Measurements from ENCODE around the gene LY6G6F. TPM values are rescaled to one million over a fixed set of nuclear protein-coding genes. Genes with fewer than 3 reads are reported as not detected.
A peak's percentile ranks its signal among the peaks of the same experiment; 100 is the strongest.

Gene LY6G6F
- polyA plus RNA-seq, 3 donors: 0.51 TPM; not detected in 2

DNA sequence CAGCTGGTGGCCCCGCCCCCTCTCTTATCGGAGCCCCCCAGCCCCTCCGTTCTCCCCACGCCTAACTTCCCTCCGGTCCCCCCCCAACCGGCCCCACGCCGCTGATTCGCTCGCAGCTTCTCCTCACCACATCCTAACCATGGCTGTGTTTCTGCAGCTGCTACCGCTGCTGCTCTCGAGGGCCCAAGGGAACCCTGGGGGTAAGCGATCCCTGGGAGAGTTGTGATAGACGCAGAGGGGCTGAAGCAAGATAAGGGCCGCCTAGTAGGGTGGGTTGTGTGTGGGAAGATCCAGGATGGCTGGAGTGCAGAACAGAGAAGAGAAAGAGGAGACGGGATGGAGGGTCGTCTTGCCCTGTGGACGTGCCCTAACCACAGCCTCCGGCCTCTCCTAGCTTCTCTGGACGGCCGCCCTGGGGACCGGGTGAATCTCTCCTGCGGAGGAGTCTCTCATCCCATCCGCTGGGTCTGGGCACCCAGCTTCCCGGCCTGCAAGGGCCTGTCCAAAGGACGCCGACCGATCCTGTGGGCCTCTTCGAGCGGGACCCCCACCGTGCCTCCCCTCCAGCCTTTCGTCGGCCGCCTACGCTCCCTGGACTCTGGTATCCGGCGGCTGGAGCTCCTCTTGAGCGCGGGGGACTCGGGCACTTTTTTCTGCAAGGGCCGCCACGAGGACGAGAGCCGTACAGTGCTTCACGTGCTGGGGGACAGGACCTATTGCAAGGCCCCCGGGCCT is 16.7 kb downstream of the LY6G6F start, which contains the start of gene MPIG6B:
TSS of gene MPIG6B (plus strand) at position 129 of the 735 bp plus-strand sequence. CDS start at position 140, 11 bp downstream.
- 43% methylated on average over 36 of the region's 46 CpGs for WGBS (ENCODE audit: insufficient coverage)
- Histone ChIP-seq H3K27me3 (ENCODE audit: control insufficient read depth in 2 of 2, insufficient read depth in 2 of 2, low read length in 2 of 2) (no peaks in the 10 kb centered on the region), H2AFZ (ENCODE audit: insufficient read depth, low read depth, low read length, poor library complexity, severe bottlenecking) (no peak within 1 kb of the TSS), H3K9me3 (replicated peaks in 1 of 2; ENCODE audit: control insufficient read depth in 1 of 2, insufficient read depth in 1 of 2, low read length in 2 of 2) (no peaks in the 10 kb centered on the region), H3K9ac (ENCODE audit: insufficient read depth, low read length, poor library complexity, severe bottlenecking) (no peak within 1 kb of the TSS), H3K4me1 (ENCODE audit: control insufficient read depth in 1 of 2, insufficient read depth in 2 of 2, low read length in 2 of 2) (peaks cover 30 to 32% of the 10 kb centered on the region in 2 donors), H3K36me3 (replicated peaks in 1 of 2; ENCODE audit: control insufficient read depth in 1 of 2, insufficient read depth in 2 of 2, low read length in 2 of 2) (no peaks in the 10 kb centered on the region), H3K79me2 (ENCODE audit: insufficient read depth, low read length) (peaks cover 1% of the 10 kb centered on the region), H3K27ac (ENCODE audit: low read depth in 1 of 2, low read length in 2 of 2) (no peak within 1 kb of the TSS), H3K4me3 (replicated peaks in 1 of 3; ENCODE audit: low read depth in 2 of 3, low read length in 3 of 3) (no peak within 1 kb of the TSS), H4K20me1 (ENCODE audit: insufficient read depth, low read length) (no peaks in the 10 kb centered on the region), H3K4me2 (replicated peaks; ENCODE audit: extremely low read depth, low read length, poor library complexity, severe bottlenecking) (no peak within 1 kb of the TSS)
- DNase-seq: no peak
- Mint-ChIP-seq H3K4me3 (peak within 1 kb of the TSS in 1 of 2 donors; percentile 40), H3K27ac (peak within 1 kb of the TSS in 2 of 7 donors; percentile 2 to 5), H3K4me1 (peaks cover 41% of the 10 kb centered on the region), H3K36me3 (peaks cover 26 to 30% of the 10 kb centered on the region in 2 donors), H3K9me3 (peaks cover 0 to 3% (median 0%) of the 10 kb centered on the region in 7 donors), H3K27me3 (ENCODE audit: low read depth in 3 of 3) (peaks cover 5 to 19% (median 13%) of the 10 kb centered on the region in 3 donors)
- intact Hi-C loops (cut with micrococcal nuclease): loop anchor here in 1 of 2 donors (10.0 kb wide), 1 partner anchor 111 kb away; no protein-coding TSS in a partner anchor
- TF ChIP-seq, protein P1, sequence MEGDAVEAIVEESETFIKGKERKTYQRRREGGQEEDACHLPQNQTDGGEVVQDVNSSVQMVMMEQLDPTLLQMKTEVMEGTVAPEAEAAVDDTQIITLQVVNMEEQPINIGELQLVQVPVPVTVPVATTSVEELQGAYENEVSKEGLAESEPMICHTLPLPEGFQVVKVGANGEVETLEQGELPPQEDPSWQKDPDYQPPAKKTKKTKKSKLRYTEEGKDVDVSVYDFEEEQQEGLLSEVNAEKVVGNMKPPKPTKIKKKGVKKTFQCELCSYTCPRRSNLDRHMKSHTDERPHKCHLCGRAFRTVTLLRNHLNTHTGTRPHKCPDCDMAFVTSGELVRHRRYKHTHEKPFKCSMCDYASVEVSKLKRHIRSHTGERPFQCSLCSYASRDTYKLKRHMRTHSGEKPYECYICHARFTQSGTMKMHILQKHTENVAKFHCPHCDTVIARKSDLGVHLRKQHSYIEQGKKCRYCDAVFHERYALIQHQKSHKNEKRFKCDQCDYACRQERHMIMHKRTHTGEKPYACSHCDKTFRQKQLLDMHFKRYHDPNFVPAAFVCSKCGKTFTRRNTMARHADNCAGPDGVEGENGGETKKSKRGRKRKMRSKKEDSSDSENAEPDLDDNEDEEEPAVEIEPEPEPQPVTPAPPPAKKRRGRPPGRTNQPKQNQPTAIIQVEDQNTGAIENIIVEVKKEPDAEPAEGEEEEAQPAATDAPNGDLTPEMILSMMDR (IDR thresholded peaks at IDR 0.05): no peak

DNA sequence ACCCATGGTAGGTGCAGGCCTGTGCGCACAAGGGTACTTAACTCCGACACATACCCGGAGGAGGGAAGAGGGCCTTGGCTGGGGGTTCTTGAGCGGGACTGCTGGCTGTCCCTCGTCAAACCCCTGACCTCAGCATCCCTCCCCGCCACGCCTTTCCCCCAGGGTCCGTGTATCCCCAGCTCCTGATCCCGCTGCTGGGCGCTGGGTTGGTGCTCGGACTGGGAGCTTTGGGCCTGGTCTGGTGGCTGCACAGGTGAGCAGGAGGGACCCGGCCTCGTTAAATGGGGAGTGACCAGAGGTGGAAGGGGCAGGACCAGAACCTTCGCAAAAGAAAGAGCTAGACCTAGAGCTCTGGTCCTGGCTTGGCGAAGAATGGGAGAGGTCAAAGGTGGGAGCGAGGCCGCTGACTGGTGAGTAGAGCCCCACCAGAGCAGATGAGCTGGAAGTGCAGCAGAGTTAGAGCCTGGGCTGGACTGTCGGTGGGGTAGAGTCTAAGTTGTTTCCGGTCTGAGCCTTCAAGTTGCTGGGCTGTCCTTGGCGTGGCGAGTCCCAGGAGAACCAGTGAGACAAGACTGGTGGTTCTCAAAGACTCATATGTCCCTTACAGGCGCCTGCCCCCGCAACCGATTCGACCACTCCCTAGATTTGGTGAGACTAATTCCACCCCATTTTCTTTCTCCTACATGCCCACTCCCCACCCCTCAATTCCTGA is 17.5 kb downstream of the LY6G6F start:
- H3K27me3 Mint-ChIP-seq (ENCODE audit: low read depth in 3 of 3): peaks cover 5 to 18% (median 13%) of the 10 kb centered on the region in 3 donors
- H3K36me3 Mint-ChIP-seq: peaks cover 27 to 30% of the 10 kb centered on the region in 2 donors
- H3K4me1 Mint-ChIP-seq: peaks cover 48% of the 10 kb centered on the region
- H3K9me3 ChIP-seq (replicated peaks in 1 of 2; ENCODE audit: control insufficient read depth in 1 of 2, insufficient read depth in 1 of 2, low read length in 2 of 2): no peaks in the 10 kb centered on the region
- H3K9me3 Mint-ChIP-seq: peaks cover 0 to 4% (median 0%) of the 10 kb centered on the region in 7 donors
- no peak overlapping the region for H3K4me3 Mint-ChIP-seq
- 90% methylated on average over 15 of the region's 25 CpGs for WGBS (ENCODE audit: insufficient coverage)
- no peak overlapping the region for H3K4me2 ChIP-seq (replicated peaks; ENCODE audit: extremely low read depth, low read length, poor library complexity, severe bottlenecking)
- H3K9ac ChIP-seq (ENCODE audit: insufficient read depth, low read length, poor library complexity, severe bottlenecking): no peak overlapping the region
- no peak overlapping the region for H2AFZ ChIP-seq (ENCODE audit: insufficient read depth, low read depth, low read length, poor library complexity, severe bottlenecking)
- TF ChIP-seq, protein P1 (IDR thresholded peaks at IDR 0.05): no peak
- H4K20me1 ChIP-seq (ENCODE audit: insufficient read depth, low read length): no peaks in the 10 kb centered on the region
- no peak overlapping the region for H3K27ac ChIP-seq (ENCODE audit: low read depth in 1 of 2, low read length in 2 of 2)
- H3K27me3 ChIP-seq (ENCODE audit: control insufficient read depth in 2 of 2, insufficient read depth in 2 of 2, low read length in 2 of 2): no peaks in the 10 kb centered on the region
- H3K4me1 ChIP-seq (ENCODE audit: control insufficient read depth in 1 of 2, insufficient read depth in 2 of 2, low read length in 2 of 2): peaks cover 37 to 39% of the 10 kb centered on the region in 2 donors
- H3K4me3 ChIP-seq (replicated peaks in 1 of 3; ENCODE audit: low read depth in 2 of 3, low read length in 3 of 3): no peak overlapping the region
- intact Hi-C loops (cut with micrococcal nuclease): loop anchor here in 1 of 2 donors (10.0 kb wide), 1 partner anchor 111 kb away; no protein-coding TSS in a partner anchor
- no peaks in the 10 kb centered on the region for H3K36me3 ChIP-seq (replicated peaks in 1 of 2; ENCODE audit: control insufficient read depth in 1 of 2, insufficient read depth in 2 of 2, low read length in 2 of 2)
- H3K79me2 ChIP-seq (ENCODE audit: insufficient read depth, low read length): peaks cover 9% of the 10 kb centered on the region
- DNase-seq: no peak
- peak overlapping the region in 1 of 7 donors; percentile 2 for H3K27ac Mint-ChIP-seq
